HFF-Myc (cell line): ENCODE data around the gene UNC13A.
"Not testable (repeated sequence)": the region's sequence is repeated elsewhere in the genome, so short reads cannot be mapped to it uniquely, and the experiment has no call there.

Source experiments
- DNase-seq: peaks from one replicate; pipeline ENCODE4 v3.0.0-alpha.2; 2011; ENCODE audit warnings: low read depth; ENCODE audit errors: extremely low read depth
- H3K4me3 ChIP-seq: replicated peaks from 2 replicates; pipeline ENCODE4 v1.5.1; 2011; ENCODE audit warnings: low read depth, mild to moderate bottlenecking, control low read depth, low read length
- CTCF ChIP-seq: IDR thresholded peaks from 2 replicates; pipeline ENCODE4 v1.5.1; 2012; ENCODE audit warnings: mild to moderate bottlenecking, low read depth, low read length, control low read depth; ENCODE audit errors: missing control alignments

The UNC13A gene

GRCh38 chr19:17555929-17556813, 132.0 kb downstream of the UNC13A start:
- DNase-seq: no peak
- TF ChIP-seq CTCF: no peak
- peak overlapping the region; percentile 94 for H3K4me3 ChIP-seq

GRCh38 chr19:17555480-17555928, 132.7 kb downstream of the UNC13A start, which contains the start of gene COLGALT1:
COLGALT1 (plus strand) TSS chr19:17555649; CDS start chr19:17555714, 65 bp downstream.
- DNase-seq: peak; percentile 85
- no peak for TF ChIP-seq CTCF

DNA sequence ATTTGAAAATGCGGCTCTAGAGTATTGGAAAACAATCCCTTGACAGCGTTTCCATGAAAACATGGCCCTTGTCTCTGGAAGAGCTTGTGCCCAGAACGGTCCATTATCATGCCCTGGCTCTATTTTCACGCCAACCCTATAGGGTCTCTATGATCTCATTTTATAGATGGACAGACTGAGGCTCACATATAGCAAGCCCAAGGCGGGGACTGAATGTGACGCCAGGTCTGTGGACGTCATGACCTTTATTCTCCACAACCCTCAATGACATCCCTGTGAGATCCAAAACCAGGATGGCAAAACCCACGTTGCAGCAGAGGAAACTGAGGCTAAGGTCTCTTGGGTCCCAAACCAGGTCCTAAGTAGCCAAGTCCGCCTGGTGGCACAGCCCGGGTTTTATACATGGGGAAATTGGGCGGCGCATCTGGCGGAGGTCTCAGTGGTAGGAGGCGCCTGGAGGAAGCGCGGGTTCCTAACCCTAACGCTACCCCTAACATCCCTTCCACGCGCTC, 133.1 kb downstream of the UNC13A start:
- no peak for TF ChIP-seq CTCF
- DNase-seq: no peak
- peak overlapping the region; percentile 94 for H3K4me3 ChIP-seq

More at GRCh38 chr19:17555480-17555928, 132.7 kb downstream of the UNC13A start, which contains the start of gene COLGALT1:
- H3K4me3 ChIP-seq: peak within 1 kb of the TSS; percentile 94

DNA sequence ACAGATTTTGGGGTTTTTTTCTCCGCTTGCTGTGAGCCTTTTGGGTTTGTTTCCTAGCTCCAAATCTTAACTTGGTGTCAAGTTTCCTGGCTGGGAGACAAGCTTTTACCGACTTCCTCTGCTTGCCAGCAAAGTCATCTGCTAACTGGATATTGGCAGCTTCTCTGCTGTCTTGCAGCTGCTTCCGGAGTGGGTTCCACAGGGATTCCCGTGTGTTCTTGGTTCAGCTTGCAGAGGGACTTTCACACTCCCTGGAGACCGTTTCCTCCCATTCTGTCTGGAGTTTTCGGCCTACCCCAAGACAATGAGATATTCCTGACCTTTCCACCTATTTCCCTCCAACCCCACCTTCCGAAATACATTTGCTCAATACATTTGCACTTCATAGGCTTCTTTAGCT, 134.9 kb downstream of the UNC13A start:
- TF ChIP-seq CTCF: no peak
- 0 out of 2 replicates have a peak overlapping the region, but pooled peaks have one; percentile 2 for H3K4me3 ChIP-seq
- DNase-seq: peak; percentile 89

DNA sequence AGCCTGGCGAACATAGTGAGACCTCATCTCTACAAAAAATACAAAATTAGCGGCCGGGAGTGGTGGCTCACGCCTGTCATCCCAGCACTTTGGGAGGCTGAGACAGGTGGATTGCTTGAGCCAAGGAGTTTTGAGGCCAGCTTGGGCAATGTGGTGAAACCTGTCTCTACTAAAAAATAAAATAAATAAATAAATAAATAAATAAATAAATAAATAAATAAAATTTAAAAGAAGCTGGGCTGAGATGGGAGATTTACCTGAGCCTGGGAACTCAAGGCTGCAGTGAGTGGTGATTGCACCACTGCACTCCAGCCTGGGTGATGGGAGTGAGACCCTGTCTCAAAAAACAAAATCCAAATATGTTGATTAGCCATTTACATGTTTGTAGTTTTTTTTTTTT, 135.4 kb downstream of the UNC13A start:
- H3K4me3 ChIP-seq, DNase-seq: not testable (repeated sequence)
